ENCODE results near the gene TDO2.
"Not testable (repeated sequence)": the region's sequence is repeated elsewhere in the genome, so short reads cannot be mapped to it uniquely, and the experiment has no call there.

TDO2 gene

GRCh38 chr4:155903453-155903852 lies at the start of gene TDO2:
Gene TDO2 (plus strand): TSS chr4:155903696. CDS start chr4:155903759, 63 bp downstream.
- no peak for DNase-seq

- DNase-seq: no peak
Observed at GRCh38 chr4:155854582-155855226, 48.8 kb upstream of the TDO2 start.

GRCh38 chr4:155855897-155856296 lies 47.6 kb upstream of the TDO2 start:
- DNase-seq: no peak

GRCh38 chr4:155866177-155866576 lies 37.3 kb upstream of the TDO2 start, which contains the start of gene ASIC5:
Gene ASIC5 (minus strand): TSS chr4:155866277. CDS start chr4:155866226, 51 bp downstream.
- no peak for DNase-seq

GRCh38 chr4:155875878-155876277 lies 27.6 kb upstream of the TDO2 start:
- no peak for DNase-seq

GRCh38 chr4:155877971-155878370 lies 25.5 kb upstream of the TDO2 start:
- no peak for DNase-seq

- no peak for DNase-seq
Observed at GRCh38 chr4:155878611-155879010, 24.9 kb upstream of the TDO2 start.

DNA sequence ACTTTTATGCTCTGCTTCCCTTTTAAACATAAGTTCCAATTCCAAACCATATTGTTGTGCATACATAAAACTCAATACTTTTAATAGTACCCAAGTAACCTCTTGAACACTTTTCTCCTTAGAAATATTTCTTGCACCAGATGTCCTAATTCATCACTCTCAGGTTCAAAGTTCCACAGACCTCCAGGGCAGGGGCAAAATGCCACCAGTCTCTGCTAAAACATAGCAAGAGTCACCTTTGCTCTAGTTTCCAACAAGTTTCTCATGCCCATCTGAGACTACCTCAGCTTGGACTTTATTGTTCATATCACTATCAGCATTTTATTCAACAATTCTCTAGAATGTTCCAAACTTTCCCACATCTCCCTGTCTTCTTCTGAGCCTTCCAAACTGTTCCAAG lies 23.7 kb upstream of the TDO2 start:
- no peak for DNase-seq

GRCh38 chr4:155881555-155881954 lies 21.9 kb upstream of the TDO2 start:
- no peak for DNase-seq

DNA sequence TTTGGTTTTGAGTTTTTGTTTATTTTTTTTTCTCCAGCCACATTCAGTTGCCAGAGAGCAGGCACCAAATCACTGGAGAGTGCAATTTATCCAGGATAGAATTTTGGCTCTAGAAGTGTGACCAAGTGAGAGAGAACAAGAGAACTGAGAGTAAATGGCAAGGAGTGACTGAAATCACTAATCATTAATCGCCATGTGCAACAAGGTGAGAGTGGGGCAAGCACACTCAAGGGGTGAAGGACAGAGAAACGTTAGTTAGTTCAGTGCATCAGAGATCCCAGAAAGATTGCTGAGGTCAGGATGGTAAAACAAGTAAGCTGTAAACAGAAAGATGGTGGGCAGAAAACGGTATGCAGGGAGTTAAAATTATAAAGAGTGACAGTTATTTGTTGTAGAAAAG lies 19.6 kb upstream of the TDO2 start:
- DNase-seq: no peak

DNA sequence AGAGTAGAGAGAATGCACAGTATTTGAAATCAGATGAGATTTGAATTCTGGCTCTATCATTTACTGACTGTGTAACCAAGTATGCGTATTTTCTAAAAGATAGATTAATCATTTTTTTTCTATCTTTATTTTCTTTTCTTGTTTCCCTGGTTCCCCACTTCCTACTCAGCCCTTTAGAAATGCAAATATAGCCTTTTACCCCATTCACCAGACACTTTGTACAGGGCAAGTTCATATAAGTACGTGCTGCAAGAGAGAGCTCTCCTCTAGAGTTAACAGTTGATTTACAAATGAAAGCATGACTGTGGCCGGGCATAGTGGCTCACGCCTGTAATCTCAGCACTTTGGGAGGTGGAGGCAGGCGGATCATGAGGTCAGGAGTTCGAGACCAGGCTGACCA lies 17.8 kb upstream of the TDO2 start:
- no peak for DNase-seq

DNA sequence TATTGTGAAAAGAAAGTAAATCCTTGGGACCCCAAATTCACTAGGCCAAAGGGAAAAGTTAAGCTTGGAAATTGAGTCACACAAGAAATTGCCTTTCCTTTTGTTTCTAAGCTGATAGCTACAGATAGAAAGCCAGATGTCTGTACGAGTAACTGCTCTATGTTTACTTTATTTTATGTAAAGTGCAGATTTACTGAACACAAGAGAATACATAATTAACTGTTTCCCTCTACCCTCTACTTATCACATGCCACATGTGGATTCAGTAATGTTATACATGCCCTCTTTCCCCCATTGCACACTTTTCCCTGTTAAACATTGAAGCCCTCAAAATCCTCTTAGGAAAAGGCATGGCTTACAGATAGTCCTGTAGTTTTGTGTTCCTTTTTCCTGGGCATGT lies 16.5 kb upstream of the TDO2 start:
- DNase-seq: no peak

DNA sequence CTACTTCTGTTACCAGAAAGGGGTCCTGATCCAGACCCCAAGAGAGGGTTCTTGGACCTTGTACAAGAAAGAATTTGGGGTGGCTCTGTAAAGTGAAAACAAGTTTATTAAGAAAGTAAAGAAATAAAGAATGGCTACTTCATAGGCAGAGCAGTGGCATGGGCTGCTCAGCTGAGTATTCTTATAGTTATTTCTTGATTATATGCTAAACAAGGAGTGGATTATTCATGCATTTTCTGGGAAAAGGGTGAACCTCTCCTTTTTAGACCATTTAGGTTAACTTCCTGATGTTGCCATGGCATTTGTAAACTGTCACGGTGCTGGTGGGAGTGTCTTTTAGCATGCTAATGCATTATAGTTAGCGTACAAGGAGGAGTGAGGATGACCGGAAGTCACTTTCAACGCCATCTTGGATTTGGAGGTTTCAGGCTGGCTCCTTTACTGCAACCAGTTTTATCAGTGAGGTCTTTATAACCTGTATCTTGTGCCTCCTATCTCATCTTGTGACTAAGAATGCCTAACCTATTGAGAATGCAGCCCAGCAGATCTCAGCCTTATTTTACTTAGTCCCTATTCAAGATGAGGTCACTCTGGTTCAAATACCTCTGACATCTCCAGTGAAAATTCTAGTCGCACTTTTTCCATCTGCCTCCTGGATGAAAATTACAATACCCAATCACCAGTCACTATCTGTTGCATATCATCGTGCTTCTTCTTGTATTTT lies 15.5 kb upstream of the TDO2 start:
- DNase-seq: no peak

- no peak for DNase-seq
Observed at GRCh38 chr4:155889031-155889793, 14.3 kb upstream of the TDO2 start.

DNA sequence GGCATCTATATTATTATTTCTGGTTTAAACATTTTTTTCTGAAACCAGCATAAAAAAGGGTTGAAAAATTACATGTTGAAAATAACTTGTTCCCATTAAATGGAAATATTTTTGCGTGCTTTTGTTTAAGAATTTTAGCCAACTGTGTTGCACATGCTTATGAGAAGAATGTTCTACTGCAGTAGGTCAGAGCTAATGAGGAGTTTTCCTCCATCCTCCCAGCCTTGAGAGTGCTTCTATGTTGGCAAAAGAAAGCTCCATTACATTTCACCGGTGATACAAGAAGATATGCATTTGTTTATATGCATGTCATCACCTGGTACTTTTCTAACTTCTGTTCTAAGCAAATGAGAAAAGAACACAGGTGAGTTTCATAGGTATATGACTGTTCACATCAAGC lies 13.6 kb upstream of the TDO2 start:
- DNase-seq: no peak

DNA sequence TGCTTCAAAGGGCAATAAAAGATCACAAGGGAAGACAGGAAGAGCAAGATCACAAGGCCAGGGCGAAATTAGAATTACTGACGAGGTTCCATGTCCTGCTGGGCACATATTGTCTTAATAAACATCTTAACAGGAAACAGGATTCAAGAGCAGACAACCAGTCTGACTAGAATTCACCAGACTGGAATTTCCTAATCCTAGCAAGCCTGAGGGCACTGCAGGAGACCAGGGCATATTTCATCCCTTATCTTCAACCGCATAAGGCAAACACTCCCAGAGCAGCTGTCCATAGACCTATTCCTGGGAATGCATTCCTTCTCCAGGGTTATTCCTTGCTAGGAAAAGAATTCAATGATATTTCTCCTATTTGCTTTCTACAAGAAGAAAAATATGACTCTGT lies 12.4 kb upstream of the TDO2 start:
- no peak for DNase-seq

DNA sequence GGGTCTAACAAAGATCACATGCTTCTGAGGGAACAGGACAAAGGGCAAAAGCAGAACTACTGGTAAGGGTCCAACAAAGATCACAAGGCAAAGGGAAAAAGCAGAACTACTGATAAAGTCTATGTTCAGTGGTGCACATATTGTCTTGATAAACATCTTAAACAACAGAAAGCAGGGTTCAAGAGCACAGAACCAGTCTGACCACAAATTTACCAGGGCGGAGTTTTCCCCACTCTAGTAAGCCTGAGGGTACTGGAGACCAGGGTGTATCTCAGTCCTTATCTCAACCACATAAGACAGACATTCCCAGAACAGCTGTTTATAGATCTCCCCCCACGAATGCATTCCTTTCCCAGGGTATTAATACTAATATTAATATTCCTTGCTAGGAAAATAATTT lies 5.1 kb upstream of the TDO2 start:
- not testable (repeated sequence) for DNase-seq

GRCh38 chr4:155899891-155900290 lies 3.6 kb upstream of the TDO2 start:
- no peak for DNase-seq

DNA sequence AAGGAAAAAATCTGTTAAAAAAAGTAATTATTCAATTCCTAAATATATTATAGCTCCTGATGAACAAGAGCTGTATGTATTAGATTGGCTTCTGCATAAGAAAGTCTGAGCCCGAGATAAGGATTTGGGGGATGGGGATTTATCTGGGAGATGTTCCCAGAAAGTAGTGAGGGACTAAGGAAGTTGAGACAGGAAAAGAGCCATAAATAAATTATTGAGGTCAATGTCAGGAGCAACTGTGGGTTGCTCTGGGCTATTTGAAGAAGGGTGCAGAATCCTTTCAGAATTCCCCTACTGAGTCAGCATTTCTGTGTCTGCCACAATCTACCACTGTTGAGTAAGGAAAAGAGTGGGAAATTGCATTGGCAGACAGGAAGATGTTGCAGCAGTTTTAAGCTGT lies 3.1 kb upstream of the TDO2 start:
- no peak for DNase-seq

DNA sequence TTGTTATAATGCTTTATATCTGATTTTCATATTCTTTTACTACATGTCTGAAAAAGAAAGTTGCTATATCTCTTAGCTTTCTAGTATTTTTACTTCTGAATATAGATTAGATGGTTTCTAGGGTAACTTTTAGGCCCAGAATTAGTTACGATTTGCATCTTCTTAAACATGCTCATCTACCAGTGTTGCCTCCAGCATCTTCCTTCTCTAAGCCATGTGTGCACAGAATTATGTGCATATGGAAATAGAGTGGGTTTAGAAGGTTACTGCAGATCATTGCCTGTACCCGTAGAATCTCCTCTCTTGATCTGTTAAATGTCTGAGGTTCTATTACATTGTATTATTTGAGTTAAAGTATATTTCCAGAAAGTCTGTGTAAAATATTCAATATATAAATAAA lies 2.5 kb upstream of the TDO2 start:
- no peak for DNase-seq

- DNase-seq: no peak
Observed at GRCh38 chr4:155904331-155904730, 835 bp downstream of the TDO2 start.

GRCh38 chr4:155906554-155907247 lies 3.2 kb downstream of the TDO2 start:
- DNase-seq: no peak

DNA sequence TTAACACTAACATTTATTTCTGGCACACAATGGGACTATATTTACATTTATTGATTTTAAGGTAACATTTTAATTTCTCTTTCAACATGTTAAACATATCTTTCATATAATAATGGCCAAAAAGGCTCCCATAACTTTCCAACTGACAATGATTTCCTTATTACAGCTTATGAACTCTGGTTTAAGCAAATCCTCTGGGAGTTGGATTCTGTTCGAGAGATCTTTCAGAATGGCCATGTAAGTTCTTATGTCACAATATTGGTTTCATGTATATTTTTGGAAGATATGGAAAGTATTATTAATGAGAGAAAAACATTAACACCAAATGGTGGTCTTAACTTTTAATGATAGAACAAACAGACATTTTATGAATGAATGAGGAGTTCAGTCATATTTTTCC lies 4.1 kb downstream of the TDO2 start:
- no peak for DNase-seq
